ENCODE measurements around the gene CT45A6. TPM values are rescaled to one million over a fixed set of nuclear protein-coding genes. Genes with fewer than 3 reads are reported as not detected.
"Not testable (repeated sequence)": the region's sequence is repeated elsewhere in the genome, so short reads cannot be mapped to it uniquely, and the experiment has no call there.

Gene CT45A6, protein sequence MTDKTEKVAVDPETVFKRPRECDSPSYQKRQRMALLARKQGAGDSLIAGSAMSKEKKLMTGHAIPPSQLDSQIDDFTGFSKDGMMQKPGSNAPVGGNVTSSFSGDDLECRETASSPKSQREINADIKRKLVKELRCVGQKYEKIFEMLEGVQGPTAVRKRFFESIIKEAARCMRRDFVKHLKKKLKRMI
- not detected in 2 replicates for total RNA-seq
- polyA plus RNA-seq, result not detected in 2 replicates
- not detected in 2 replicates for polyA plus RNA-seq (2012)
- polyA minus RNA-seq (ENCODE audit: low replicate concordance), result not detected in 2 replicates

DNA sequence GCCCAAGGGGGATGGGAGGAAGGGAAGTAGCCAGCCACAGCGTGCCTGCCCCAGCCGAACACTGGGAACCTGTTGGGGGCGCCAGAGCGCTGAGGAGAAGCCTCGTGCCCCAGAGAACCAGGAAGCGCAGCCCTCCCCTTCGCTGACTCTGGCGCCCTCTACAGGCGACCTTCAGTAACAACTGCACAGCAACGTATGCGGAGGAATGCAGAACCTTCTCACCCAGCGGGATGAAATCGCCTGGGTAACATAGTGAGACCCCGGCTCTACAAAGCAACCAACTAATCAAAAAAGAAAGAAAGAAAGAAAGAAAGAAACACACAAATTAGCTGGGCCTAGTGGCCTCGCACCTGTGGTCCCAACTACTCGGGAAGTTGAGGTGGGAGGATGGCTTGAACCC is at the start of gene CT45A6:
TSS of gene CT45A6 (minus strand) at position 101 of the 400 bp plus-strand sequence. CDS start 3,794 bp downstream, outside the sequence.
- not testable (repeated sequence) for H3K27me3 ChIP-seq (ENCODE audit: control insufficient read depth, insufficient read depth, low read length); H3K9ac ChIP-seq (ENCODE audit: insufficient read depth, low read length); H3K9me3 ChIP-seq (ENCODE audit: control insufficient read depth, insufficient read depth, low read depth, low read length); H3K4me3 ChIP-seq (replicated peaks in 1 of 4; ENCODE audit: control extremely low read depth in 1 of 4, insufficient read depth in 1 of 4, low read depth in 3 of 4, low read length in 4 of 4); H4K20me1 ChIP-seq (ENCODE audit: control insufficient read depth, extremely low read depth, insufficient read depth, low read length); H3K27ac ChIP-seq (ENCODE audit: insufficient read depth, low read length); H3K36me3 ChIP-seq (ENCODE audit: control insufficient read depth, insufficient read depth, low read length); DNase-seq (ENCODE audit: low read depth in 2 of 2); H3K79me2 ChIP-seq (ENCODE audit: control insufficient read depth, insufficient read depth, low read length); H3K4me2 ChIP-seq (ENCODE audit: extremely low read depth, insufficient read depth, low read length); H2AFZ ChIP-seq (ENCODE audit: low read length); H3K4me1 ChIP-seq (ENCODE audit: control insufficient read depth, extremely low read depth, insufficient read depth, low read length)

DNA sequence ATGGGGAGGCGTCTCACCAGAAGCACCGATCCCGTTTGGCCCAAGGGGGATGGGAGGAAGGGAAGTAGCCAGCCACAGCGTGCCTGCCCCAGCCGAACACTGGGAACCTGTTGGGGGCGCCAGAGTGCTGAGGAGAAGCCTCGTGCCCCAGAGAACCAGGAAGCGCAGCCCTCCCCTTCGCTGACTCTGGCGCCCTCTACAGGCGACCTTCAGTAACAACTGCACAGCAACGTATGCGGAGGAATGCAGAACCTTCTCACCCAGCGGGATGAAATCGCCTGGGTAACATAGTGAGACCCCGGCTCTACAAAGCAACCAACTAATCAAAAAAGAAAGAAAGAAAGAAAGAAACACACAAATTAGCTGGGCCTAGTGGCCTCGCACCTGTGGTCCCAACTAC is 34.6 kb upstream of the CT45A6 start, which contains the start of gene CT45A7:
TSS of gene CT45A7 (minus strand) at position 101 of the 400 bp plus-strand sequence. CDS start 3,747 bp downstream, outside the sequence.
- H3K79me2 ChIP-seq (ENCODE audit: control insufficient read depth, insufficient read depth, low read length); H3K9me3 ChIP-seq (ENCODE audit: control insufficient read depth, insufficient read depth, low read depth, low read length); H4K20me1 ChIP-seq (ENCODE audit: control insufficient read depth, extremely low read depth, insufficient read depth, low read length); H3K27ac ChIP-seq (ENCODE audit: insufficient read depth, low read length); H3K4me1 ChIP-seq (ENCODE audit: control insufficient read depth, extremely low read depth, insufficient read depth, low read length); H3K4me2 ChIP-seq (ENCODE audit: extremely low read depth, insufficient read depth, low read length); H2AFZ ChIP-seq (ENCODE audit: low read length); H3K36me3 ChIP-seq (ENCODE audit: control insufficient read depth, insufficient read depth, low read length); H3K4me3 ChIP-seq (replicated peaks in 1 of 4; ENCODE audit: control extremely low read depth in 1 of 4, insufficient read depth in 1 of 4, low read depth in 3 of 4, low read length in 4 of 4); H3K9ac ChIP-seq (ENCODE audit: insufficient read depth, low read length); H3K27me3 ChIP-seq (ENCODE audit: control insufficient read depth, insufficient read depth, low read length); DNase-seq (ENCODE audit: low read depth in 2 of 2): not testable (repeated sequence)

DNA sequence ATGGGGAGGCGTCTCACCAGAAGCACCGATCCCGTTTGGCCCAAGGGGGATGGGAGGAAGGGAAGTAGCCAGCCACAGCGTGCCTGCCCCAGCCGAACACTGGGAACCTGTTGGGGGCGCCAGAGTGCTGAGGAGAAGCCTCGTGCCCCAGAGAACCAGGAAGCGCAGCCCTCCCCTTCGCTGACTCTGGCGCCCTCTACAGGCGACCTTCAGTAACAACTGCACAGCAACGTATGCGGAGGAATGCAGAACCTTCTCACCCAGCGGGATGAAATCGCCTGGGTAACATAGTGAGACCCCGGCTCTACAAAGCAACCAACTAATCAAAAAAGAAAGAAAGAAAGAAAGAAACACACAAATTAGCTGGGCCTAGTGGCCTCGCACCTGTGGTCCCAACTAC is 17.3 kb upstream of the CT45A6 start, which contains the start of gene CT45A2:
TSS of gene CT45A2 (minus strand) at position 101 of the 400 bp plus-strand sequence. CDS start 3,747 bp downstream, outside the sequence.
- not testable (repeated sequence) for H3K36me3 ChIP-seq (ENCODE audit: control insufficient read depth, insufficient read depth, low read length); H3K79me2 ChIP-seq (ENCODE audit: control insufficient read depth, insufficient read depth, low read length); H3K4me2 ChIP-seq (ENCODE audit: extremely low read depth, insufficient read depth, low read length); H3K9ac ChIP-seq (ENCODE audit: insufficient read depth, low read length); H3K4me3 ChIP-seq (replicated peaks in 1 of 4; ENCODE audit: control extremely low read depth in 1 of 4, insufficient read depth in 1 of 4, low read depth in 3 of 4, low read length in 4 of 4); H3K27ac ChIP-seq (ENCODE audit: insufficient read depth, low read length); DNase-seq (ENCODE audit: low read depth in 2 of 2); H4K20me1 ChIP-seq (ENCODE audit: control insufficient read depth, extremely low read depth, insufficient read depth, low read length); H3K27me3 ChIP-seq (ENCODE audit: control insufficient read depth, insufficient read depth, low read length); H2AFZ ChIP-seq (ENCODE audit: low read length); H3K4me1 ChIP-seq (ENCODE audit: control insufficient read depth, extremely low read depth, insufficient read depth, low read length); H3K9me3 ChIP-seq (ENCODE audit: control insufficient read depth, insufficient read depth, low read depth, low read length)

DNA sequence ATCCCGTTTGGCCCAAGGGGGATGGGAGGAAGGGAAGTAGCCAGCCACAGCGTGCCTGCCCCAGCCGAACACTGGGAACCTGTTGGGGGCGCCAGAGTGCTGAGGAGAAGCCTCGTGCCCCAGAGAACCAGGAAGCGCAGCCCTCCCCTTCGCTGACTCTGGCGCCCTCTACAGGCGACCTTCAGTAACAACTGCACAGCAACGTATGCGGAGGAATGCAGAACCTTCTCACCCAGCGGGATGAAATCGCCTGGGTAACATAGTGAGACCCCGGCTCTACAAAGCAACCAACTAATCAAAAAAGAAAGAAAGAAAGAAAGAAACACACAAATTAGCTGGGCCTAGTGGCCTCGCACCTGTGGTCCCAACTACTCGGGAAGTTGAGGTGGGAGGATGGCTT is 17.2 kb downstream of the CT45A6 start, which contains the start of gene CT45A5:
TSS of gene CT45A5 (minus strand) at position 101 of the 400 bp plus-strand sequence. CDS start 3,774 bp downstream, outside the sequence.
- not testable (repeated sequence) for H3K27ac ChIP-seq (ENCODE audit: insufficient read depth, low read length); H3K4me1 ChIP-seq (ENCODE audit: control insufficient read depth, extremely low read depth, insufficient read depth, low read length)

DNA sequence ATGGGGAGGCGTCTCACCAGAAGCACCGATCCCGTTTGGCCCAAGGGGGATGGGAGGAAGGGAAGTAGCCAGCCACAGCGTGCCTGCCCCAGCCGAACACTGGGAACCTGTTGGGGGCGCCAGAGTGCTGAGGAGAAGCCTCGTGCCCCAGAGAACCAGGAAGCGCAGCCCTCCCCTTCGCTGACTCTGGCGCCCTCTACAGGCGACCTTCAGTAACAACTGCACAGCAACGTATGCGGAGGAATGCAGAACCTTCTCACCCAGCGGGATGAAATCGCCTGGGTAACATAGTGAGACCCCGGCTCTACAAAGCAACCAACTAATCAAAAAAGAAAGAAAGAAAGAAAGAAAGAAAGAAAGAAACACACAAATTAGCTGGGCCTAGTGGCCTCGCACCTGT is 34.5 kb downstream of the CT45A6 start, which contains the start of gene CT45A3:
TSS of gene CT45A3 (minus strand) at position 101 of the 400 bp plus-strand sequence. CDS start 3,747 bp downstream, outside the sequence.
- not testable (repeated sequence) for H3K9ac ChIP-seq (ENCODE audit: insufficient read depth, low read length); H3K36me3 ChIP-seq (ENCODE audit: control insufficient read depth, insufficient read depth, low read length); H3K4me2 ChIP-seq (ENCODE audit: extremely low read depth, insufficient read depth, low read length); H3K4me1 ChIP-seq (ENCODE audit: control insufficient read depth, extremely low read depth, insufficient read depth, low read length); H3K27ac ChIP-seq (ENCODE audit: insufficient read depth, low read length); H3K9me3 ChIP-seq (ENCODE audit: control insufficient read depth, insufficient read depth, low read depth, low read length); H2AFZ ChIP-seq (ENCODE audit: low read length); H3K4me3 ChIP-seq (replicated peaks in 1 of 4; ENCODE audit: control extremely low read depth in 1 of 4, insufficient read depth in 1 of 4, low read depth in 3 of 4, low read length in 4 of 4); H3K79me2 ChIP-seq (ENCODE audit: control insufficient read depth, insufficient read depth, low read length); H3K27me3 ChIP-seq (ENCODE audit: control insufficient read depth, insufficient read depth, low read length); H4K20me1 ChIP-seq (ENCODE audit: control insufficient read depth, extremely low read depth, insufficient read depth, low read length); DNase-seq (ENCODE audit: low read depth in 2 of 2)

More for the DNA sequence above, 17.2 kb downstream of the CT45A6 start, which contains the start of gene CT45A5:
- not testable (repeated sequence) for H3K4me3 ChIP-seq (replicated peaks in 1 of 4; ENCODE audit: control extremely low read depth in 1 of 4, insufficient read depth in 1 of 4, low read depth in 3 of 4, low read length in 4 of 4); H3K9ac ChIP-seq (ENCODE audit: insufficient read depth, low read length); H3K36me3 ChIP-seq (ENCODE audit: control insufficient read depth, insufficient read depth, low read length); H3K9me3 ChIP-seq (ENCODE audit: control insufficient read depth, insufficient read depth, low read depth, low read length); H3K79me2 ChIP-seq (ENCODE audit: control insufficient read depth, insufficient read depth, low read length); DNase-seq (ENCODE audit: low read depth in 2 of 2); H4K20me1 ChIP-seq (ENCODE audit: control insufficient read depth, extremely low read depth, insufficient read depth, low read length); H2AFZ ChIP-seq (ENCODE audit: low read length); H3K27me3 ChIP-seq (ENCODE audit: control insufficient read depth, insufficient read depth, low read length); H3K4me2 ChIP-seq (ENCODE audit: extremely low read depth, insufficient read depth, low read length)

DNA sequence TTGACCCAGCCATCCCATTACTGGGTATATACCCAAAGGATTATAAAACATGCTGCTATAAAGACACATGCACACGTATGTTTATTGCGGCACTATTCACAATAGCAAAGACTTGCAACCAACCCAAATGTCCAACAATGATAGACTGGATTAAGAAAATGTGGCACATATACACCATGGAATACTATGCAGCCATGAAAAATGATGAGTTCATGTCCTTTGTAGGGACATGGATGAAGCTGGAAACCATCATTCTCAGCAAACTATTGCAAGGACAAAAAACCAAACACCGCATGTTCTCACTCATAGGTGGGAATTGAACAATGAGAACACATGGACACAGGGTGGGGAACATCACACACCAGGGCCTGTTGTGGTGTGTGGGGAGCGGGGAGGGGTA is 57.8 kb downstream of the CT45A6 start:
- not testable (repeated sequence) for DNase-seq (ENCODE audit: low read depth in 2 of 2)

More for the DNA sequence above, 57.8 kb downstream of the CT45A6 start:
- H2AFZ ChIP-seq (ENCODE audit: low read length); H3K27me3 ChIP-seq (ENCODE audit: control insufficient read depth, insufficient read depth, low read length); H3K4me2 ChIP-seq (ENCODE audit: extremely low read depth, insufficient read depth, low read length); H3K4me3 ChIP-seq (replicated peaks in 1 of 4; ENCODE audit: control extremely low read depth in 1 of 4, insufficient read depth in 1 of 4, low read depth in 3 of 4, low read length in 4 of 4); H3K9ac ChIP-seq (ENCODE audit: insufficient read depth, low read length); H4K20me1 ChIP-seq (ENCODE audit: control insufficient read depth, extremely low read depth, insufficient read depth, low read length); H3K27ac ChIP-seq (ENCODE audit: insufficient read depth, low read length); H3K79me2 ChIP-seq (ENCODE audit: control insufficient read depth, insufficient read depth, low read length); H3K36me3 ChIP-seq (ENCODE audit: control insufficient read depth, insufficient read depth, low read length); H3K4me1 ChIP-seq (ENCODE audit: control insufficient read depth, extremely low read depth, insufficient read depth, low read length); H3K9me3 ChIP-seq (ENCODE audit: control insufficient read depth, insufficient read depth, low read depth, low read length): not testable (repeated sequence)
